Erythroblast (primary cell): ENCODE data around the gene CDKN1A.
"Not testable (repeated sequence)": the region's sequence is repeated elsewhere in the genome, so short reads cannot be mapped to it uniquely, and the experiment has no call there.

Source experiments
- DNase-seq, 2 experiments: peaks; one replicate each; lab custom pipeline; 2025; lab: John Stamatoyannopoulos, UW
- GATA1 ChIP-seq: IDR thresholded peaks from 2 replicates; pipeline ENCODE4 v1.6.1; 2011; ENCODE audit warnings: low read depth, mild to moderate bottlenecking, control low read depth, low read length, moderate library complexity
- POLR2A ChIP-seq: IDR thresholded peaks from 2 replicates; pipeline ENCODE4 v1.6.1; 2011; ENCODE audit warnings: mild to moderate bottlenecking, low read length

The CDKN1A gene

GRCh38 chr6:36720251-36721141 lies 42.0 kb downstream of the CDKN1A start:
- DNase-seq, result no peak
- no peak for TF ChIP-seq GATA1
- TF ChIP-seq POLR2A, result no peak

- no peak for DNase-seq
- TF ChIP-seq GATA1, result no peak
- no peak for TF ChIP-seq POLR2A
Measured at GRCh38 chr6:36721369-36722140, 43.0 kb downstream of the CDKN1A start.

GRCh38 chr6:36722365-36722764 lies 43.9 kb downstream of the CDKN1A start:
- TF ChIP-seq GATA1 (no peak), POLR2A (no peak)
- no peak for DNase-seq

- TF ChIP-seq GATA1, result no peak
- no peak for TF ChIP-seq POLR2A
- no peak for DNase-seq
Measured at GRCh38 chr6:36722879-36723278, 44.4 kb downstream of the CDKN1A start.

GRCh38 chr6:36723992-36724391 lies 45.5 kb downstream of the CDKN1A start:
- DNase-seq, result not testable (repeated sequence)

GRCh38 chr6:36724514-36725390 lies 46.2 kb downstream of the CDKN1A start:
- TF ChIP-seq GATA1 (no peak), POLR2A (no peak)

GRCh38 chr6:36725581-36725980 lies 47.1 kb downstream of the CDKN1A start:
- TF ChIP-seq POLR2A, result no peak
- no peak for TF ChIP-seq GATA1
- no peak for DNase-seq

More at GRCh38 chr6:36724514-36725390, 46.2 kb downstream of the CDKN1A start:
- DNase-seq, result peak; percentile 44 to 68

GRCh38 chr6:36727505-36728021 lies 49.0 kb downstream of the CDKN1A start:
- no peak for DNase-seq
- TF ChIP-seq GATA1 (no peak), POLR2A (no peak)

GRCh38 chr6:36728289-36729160 lies 50.0 kb downstream of the CDKN1A start:
- no peak for DNase-seq
- no peak for TF ChIP-seq GATA1
- no peak for TF ChIP-seq POLR2A

- DNase-seq, result no peak
- TF ChIP-seq POLR2A (no peak), GATA1 (no peak)
Measured at GRCh38 chr6:36729161-36729524, 50.6 kb downstream of the CDKN1A start.

GRCh38 chr6:36730424-36731380 lies 52.2 kb downstream of the CDKN1A start:
- TF ChIP-seq GATA1, result no peak
- DNase-seq, result no peak
